H9 (cell line): ENCODE measurements around the gene PSMA6. TPM values are rescaled to one million over a fixed set of nuclear protein-coding genes. Genes with fewer than 3 reads are reported as not detected.

Experiments used
- DNase-seq: peaks from one replicate; pipeline ENCODE4 v3.0.0-alpha.2; 2017
- H2AFZ ChIP-seq: one replicate; pipeline ENCODE4 v1.6.1; 2013; ENCODE audit warnings: mild to moderate bottlenecking, low read length, control low read depth, moderate library complexity
- H2AK5ac ChIP-seq: 2 replicates; pipeline ENCODE4 v1.6.1; 2013; ENCODE audit warnings: low read length, control low read depth, mixed read lengths; ENCODE audit not compliant: insufficient read length
- H2BK120ac ChIP-seq: one replicate; pipeline ENCODE4 v1.6.1; 2013; ENCODE audit warnings: low read depth, mild to moderate bottlenecking, low read length, control low read depth, inconsistent platforms; ENCODE audit not compliant: poor library complexity, severe bottlenecking
- H2BK12ac ChIP-seq: 2 replicates; pipeline ENCODE4 v1.6.1; 2013; ENCODE audit warnings: low read length, control low read depth, mixed read lengths, low read depth; ENCODE audit not compliant: insufficient read length
- H2BK15ac ChIP-seq: 2 replicates; pipeline ENCODE4 v1.6.1; 2013; ENCODE audit warnings: low read depth, low read length, control low read depth
- H2BK20ac ChIP-seq: one replicate; pipeline ENCODE4 v1.6.1; 2013; ENCODE audit warnings: low read depth, mild to moderate bottlenecking, low read length, control low read depth, inconsistent platforms; ENCODE audit not compliant: poor library complexity, severe bottlenecking
- H2BK5ac ChIP-seq: 2 replicates; pipeline ENCODE4 v1.6.1; 2013; ENCODE audit warnings: low read length, control low read depth, mixed read lengths; ENCODE audit not compliant: insufficient read length
- H3K14ac ChIP-seq: 2 replicates; pipeline ENCODE4 v1.6.1; 2013; ENCODE audit warnings: low read length, control low read depth; ENCODE audit not compliant: insufficient read depth
- H3K18ac ChIP-seq: 2 replicates; pipeline ENCODE4 v1.6.1; 2013; ENCODE audit warnings: low read depth, mild to moderate bottlenecking, mixed read lengths, low read length, control low read depth; ENCODE audit not compliant: insufficient read length
- H3K23ac ChIP-seq: 2 replicates; pipeline ENCODE4 v1.6.1; 2013; ENCODE audit warnings: low read length, control low read depth, mixed read lengths, low read depth; ENCODE audit not compliant: insufficient read length
- H3K23me2 ChIP-seq: 2 replicates; pipeline ENCODE4 v1.6.1; 2013; ENCODE audit warnings: low read depth, mild to moderate bottlenecking, mixed read lengths, low read length, control low read depth; ENCODE audit not compliant: insufficient read length, poor library complexity, severe bottlenecking
- H3K27ac ChIP-seq: 2 replicates; pipeline ENCODE4 v1.5.1; 2013; ENCODE audit warnings: low read length, control low read depth, mixed read lengths, low read depth; ENCODE audit not compliant: insufficient read length
- H3K27me3 ChIP-seq: 2 replicates; pipeline ENCODE4 v1.6.1; 2013; ENCODE audit warnings: low read length, control low read depth, inconsistent platforms; ENCODE audit not compliant: insufficient read depth
- H3K4ac ChIP-seq: 2 replicates; pipeline ENCODE4 v1.6.1; 2013; ENCODE audit warnings: low read depth, mild to moderate bottlenecking, control low read depth, inconsistent platforms, low read length, moderate library complexity
- H3K4me1 ChIP-seq: 2 replicates; pipeline ENCODE4 v1.6.1; 2013; ENCODE audit warnings: low read length, control low read depth, inconsistent platforms; ENCODE audit not compliant: insufficient read depth
- H3K4me2 ChIP-seq: 2 replicates; pipeline ENCODE4 v1.6.1; 2013; ENCODE audit warnings: low read length, control low read depth, mixed read lengths; ENCODE audit not compliant: insufficient read length, insufficient read depth
- H3K56ac ChIP-seq: 2 replicates; pipeline ENCODE4 v1.6.1; 2013; ENCODE audit warnings: low read depth, mild to moderate bottlenecking, mixed read lengths, low read length, control low read depth; ENCODE audit not compliant: insufficient read length
- H3K79me1 ChIP-seq: 2 replicates; pipeline ENCODE4 v1.6.1; 2013; ENCODE audit warnings: low read depth, mild to moderate bottlenecking, moderate library complexity, low read length, control low read depth, inconsistent platforms; ENCODE audit not compliant: insufficient read depth, poor library complexity, severe bottlenecking
- H3K79me2 ChIP-seq: 2 replicates; pipeline ENCODE4 v1.6.1; 2013; ENCODE audit warnings: low read length, control low read depth, inconsistent platforms; ENCODE audit not compliant: insufficient read depth
- H3K9ac ChIP-seq: 2 replicates; pipeline ENCODE4 v1.6.1; 2013; ENCODE audit warnings: low read length, control low read depth, mixed read lengths; ENCODE audit not compliant: insufficient read length; ENCODE audit errors: extremely low read depth
- H3K9me3 ChIP-seq: one replicate; pipeline ENCODE4 v1.6.1; 2013; ENCODE audit warnings: low read depth, low read length, inconsistent platforms; ENCODE audit not compliant: control insufficient read depth
- H3T11ph ChIP-seq: one replicate; pipeline ENCODE4 v1.6.1; 2013; ENCODE audit warnings: mild to moderate bottlenecking, low read length, control low read depth, inconsistent platforms
- H4K20me1 ChIP-seq: one replicate; pipeline ENCODE4 v1.6.1; 2013; ENCODE audit not compliant: control insufficient read depth, insufficient read length, insufficient read depth
- H4K5ac ChIP-seq: 2 replicates; pipeline ENCODE4 v1.6.1; 2013; ENCODE audit warnings: low read depth, mild to moderate bottlenecking, mixed read lengths, low read length, control low read depth; ENCODE audit not compliant: insufficient read length
- H4K8ac ChIP-seq: replicated peaks from 2 replicates; pipeline ENCODE4 v1.6.1; 2013; ENCODE audit warnings: low read length, control low read depth, mixed read lengths, low read depth; ENCODE audit not compliant: insufficient read length
- H4K91ac ChIP-seq: 2 replicates; pipeline ENCODE4 v1.6.1; 2013; ENCODE audit warnings: low read depth, mild to moderate bottlenecking, moderate library complexity, mixed read lengths, low read length, control low read depth; ENCODE audit not compliant: insufficient read length
- H3K27ac Mint-ChIP-seq, 3 experiments: 2 replicates in 2 of 3; 3 replicates in 1 of 3; pipeline ENCODE4 v1.8.0; 2020 to 2021; ENCODE audit warnings: mixed read lengths in 3 of 3, mild to moderate bottlenecking in 1 of 3, moderate library complexity in 1 of 3
- H3K27me3 Mint-ChIP-seq: 2 replicates; pipeline ENCODE4 v1.8.0; 2021; ENCODE audit warnings: low read depth, mild to moderate bottlenecking, moderate library complexity, mixed read lengths
- H3K36me3 Mint-ChIP-seq, 3 experiments: 2 replicates in 2 of 3; 3 replicates in 1 of 3; pipeline ENCODE4 v1.8.0; 2020 to 2021; ENCODE audit warnings: low read depth in 3 of 3, mixed read lengths in 3 of 3; ENCODE audit not compliant: insufficient read depth in 1 of 3
- H3K4me1 Mint-ChIP-seq, 2 experiments: 2 replicates each; pipeline ENCODE4 v1.8.0; 2020; ENCODE audit warnings: mixed read lengths in 2 of 2
- H3K4me3 Mint-ChIP-seq, 2 experiments: 2 replicates in 1 of 2; 3 replicates in 1 of 2; pipeline ENCODE4 v1.8.0; 2020 to 2021; ENCODE audit warnings: mild to moderate bottlenecking in 2 of 2, mixed read lengths in 2 of 2, moderate library complexity in 1 of 2
- H3K9me3 Mint-ChIP-seq, 2 experiments: 2 replicates in 1 of 2; 3 replicates in 1 of 2; pipeline ENCODE4 v1.8.0; 2020; ENCODE audit warnings: mild to moderate bottlenecking in 2 of 2, mixed read lengths in 2 of 2, moderate library complexity in 1 of 2
- WGBS: extraction: QIAGEN DNeasy Blood & Tissue Kit; methylation state at CpG from one replicate; pipeline ENCODE4 v1.1.7; 2013; ENCODE audit warnings: missing lambda C conversion rate, low lambda C conversion rate, mixed read lengths; ENCODE audit not compliant: insufficient read length; ENCODE audit errors: extremely low coverage; 5-methylcytosine and 5-hydroxymethylcytosine counted together
- total RNA-seq: library from RNA; stranded (reverse); gene quantifications from 2 replicates; pipeline ENCODE4 v1.2.1, GENCODE V29; 2021
- TF ChIP-seq, protein P1 (sequence below): fragments of 200-600 bp; sonication (generic); conservative IDR thresholded peaks from 3 replicates; pipeline ENCODE4 v1.8.0; 2021; ENCODE audit warnings: antibody characterized with exemption, mild to moderate bottlenecking

Gene PSMA6
- total RNA-seq, 1 experiment from 2014 or later: 255 TPM

- Histone ChIP-seq H2BK12ac (no peak overlapping the region), H3T11ph (no peak overlapping the region), H4K5ac (no peak overlapping the region), H4K91ac (no peak overlapping the region), H3K14ac (no peak overlapping the region), H2BK20ac (no peak overlapping the region), H2BK120ac (no peak overlapping the region), H3K18ac (no peak overlapping the region), H3K4ac (no peak overlapping the region), H3K9me3 (no peaks in the 10 kb centered on the region), H2AK5ac (no peak overlapping the region), H3K79me2 (no peaks in the 10 kb centered on the region), H4K20me1 (no peaks in the 10 kb centered on the region), H3K23me2 (no peaks in the 10 kb centered on the region), H3K27me3 (no peaks in the 10 kb centered on the region), H3K4me2 (no peak overlapping the region), H2AFZ (no peak overlapping the region), H3K23ac (no peak overlapping the region), H3K4me1 (no peaks in the 10 kb centered on the region), H3K79me1 (no peaks in the 10 kb centered on the region), H3K56ac (no peak overlapping the region), H3K27ac (no peak overlapping the region), H3K9ac (no peak overlapping the region), H2BK15ac (no peak overlapping the region), H4K8ac (no peak overlapping the region), H2BK5ac (no peak overlapping the region)
- no peak overlapping the region for H3K27ac Mint-ChIP-seq
- WGBS: no CpG with 5 or more reads among the region's 2 CpGs
- TF ChIP-seq, protein P1, sequence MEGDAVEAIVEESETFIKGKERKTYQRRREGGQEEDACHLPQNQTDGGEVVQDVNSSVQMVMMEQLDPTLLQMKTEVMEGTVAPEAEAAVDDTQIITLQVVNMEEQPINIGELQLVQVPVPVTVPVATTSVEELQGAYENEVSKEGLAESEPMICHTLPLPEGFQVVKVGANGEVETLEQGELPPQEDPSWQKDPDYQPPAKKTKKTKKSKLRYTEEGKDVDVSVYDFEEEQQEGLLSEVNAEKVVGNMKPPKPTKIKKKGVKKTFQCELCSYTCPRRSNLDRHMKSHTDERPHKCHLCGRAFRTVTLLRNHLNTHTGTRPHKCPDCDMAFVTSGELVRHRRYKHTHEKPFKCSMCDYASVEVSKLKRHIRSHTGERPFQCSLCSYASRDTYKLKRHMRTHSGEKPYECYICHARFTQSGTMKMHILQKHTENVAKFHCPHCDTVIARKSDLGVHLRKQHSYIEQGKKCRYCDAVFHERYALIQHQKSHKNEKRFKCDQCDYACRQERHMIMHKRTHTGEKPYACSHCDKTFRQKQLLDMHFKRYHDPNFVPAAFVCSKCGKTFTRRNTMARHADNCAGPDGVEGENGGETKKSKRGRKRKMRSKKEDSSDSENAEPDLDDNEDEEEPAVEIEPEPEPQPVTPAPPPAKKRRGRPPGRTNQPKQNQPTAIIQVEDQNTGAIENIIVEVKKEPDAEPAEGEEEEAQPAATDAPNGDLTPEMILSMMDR: no peak
- H3K4me1 Mint-ChIP-seq: peaks cover 8 to 13% of the 10 kb centered on the region in 2 experiments; a peak in 3 of 4 replicates
- no peak overlapping the region for H3K4me3 Mint-ChIP-seq
- no peaks in the 10 kb centered on the region for H3K27me3 Mint-ChIP-seq
- peaks cover 0 to 33% (median 8%) of the 10 kb centered on the region in 3 experiments; a peak in 4 of 7 replicates for H3K36me3 Mint-ChIP-seq
- no peak for DNase-seq
- no peaks in the 10 kb centered on the region for H3K9me3 Mint-ChIP-seq
Measured at GRCh38 chr14:35274805-35275204, 17.4 kb upstream of the PSMA6 start.
